ENCODE results near the gene OSBPL10.

- TF ChIP-seq CTCF (IDR thresholded peaks at IDR 0.05) (no peak), POLR2A (IDR thresholded peaks at IDR 0.05) (no peak), POLR2AphosphoS5 (IDR thresholded peaks at IDR 0.05) (no peak)
Observed at GRCh38 chr3:31821118-31821517, 159.9 kb downstream of the OSBPL10 start.
